ENCODE measurements around the gene DIRAS3.

DIRAS3 gene

GRCh38 chr1:68057050-68057449 is 6.6 kb upstream of the DIRAS3 start:
- H3K4me1 ChIP-seq (ENCODE audit: control insufficient read depth, insufficient read depth, low read length), result peaks cover 5% of the 10 kb centered on the region; the same call in 1 of the 2 replicates
- no peaks in the 10 kb centered on the region for H3K36me3 ChIP-seq (ENCODE audit: control insufficient read depth, insufficient read depth, low read length)
- no peaks in the 10 kb centered on the region for H3K27me3 ChIP-seq (ENCODE audit: control insufficient read depth, insufficient read depth, low read length)
- no peak overlapping the region for H3K27ac ChIP-seq (ENCODE audit: low read depth, low read length)
- no peak overlapping the region for H3K4me3 ChIP-seq (ENCODE audit: low read depth, low read length)
- no peak overlapping the region for H3K9ac ChIP-seq (ENCODE audit: low read length)
- 0 out of 2 replicates have a peak, but pooled peaks cover 5% of the 10 kb centered on the region for H3K9me3 ChIP-seq (ENCODE audit: control insufficient read depth, insufficient read depth, low read depth, low read length)

- Histone ChIP-seq H3K9ac (ENCODE audit: low read length) (no peak overlapping the region), H3K9me3 (ENCODE audit: control insufficient read depth, insufficient read depth, low read depth, low read length) (no peaks in the 10 kb centered on the region), H3K27ac (ENCODE audit: low read depth, low read length) (no peak overlapping the region), H3K27me3 (ENCODE audit: control insufficient read depth, insufficient read depth, low read length) (peaks cover 38% of the 10 kb centered on the region), H3K4me1 (ENCODE audit: control insufficient read depth, insufficient read depth, low read length) (peaks cover 5% of the 10 kb centered on the region; the same call in 1 of the 2 replicates), H3K36me3 (ENCODE audit: control insufficient read depth, insufficient read depth, low read length) (no peaks in the 10 kb centered on the region), H3K4me3 (ENCODE audit: low read depth, low read length) (peak overlapping the region; percentile 53)
Measured at GRCh38 chr1:68051475-68051874, 1.0 kb upstream of the DIRAS3 start.

DNA sequence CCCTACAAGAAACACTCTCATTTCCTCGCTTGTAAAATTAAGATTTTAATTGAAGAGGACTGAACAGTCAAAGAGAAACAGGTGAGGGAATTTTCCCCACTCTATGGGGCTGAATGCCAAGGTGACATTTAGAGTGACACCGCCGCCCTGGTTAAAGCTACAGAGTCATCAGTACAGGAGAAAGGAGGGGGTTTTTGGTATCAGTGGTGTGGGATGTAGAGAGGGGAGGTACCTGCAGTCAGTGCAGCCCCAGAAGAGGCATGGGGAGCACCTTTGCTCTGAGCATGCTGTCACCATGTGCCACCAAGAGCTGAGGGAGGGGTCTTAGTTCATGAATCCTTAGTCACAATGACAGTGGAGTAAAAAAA is 2.8 kb downstream of the DIRAS3 start:
- no peak overlapping the region for H3K27ac ChIP-seq (ENCODE audit: low read depth, low read length)
- no peak overlapping the region for H3K9ac ChIP-seq (ENCODE audit: low read length)
- peaks cover 38% of the 10 kb centered on the region for H3K27me3 ChIP-seq (ENCODE audit: control insufficient read depth, insufficient read depth, low read length)
- no peaks in the 10 kb centered on the region for H3K36me3 ChIP-seq (ENCODE audit: control insufficient read depth, insufficient read depth, low read length)
- H3K9me3 ChIP-seq (ENCODE audit: control insufficient read depth, insufficient read depth, low read depth, low read length), result no peaks in the 10 kb centered on the region
- H3K4me3 ChIP-seq (ENCODE audit: low read depth, low read length), result no peak overlapping the region
- no peaks in the 10 kb centered on the region for H3K4me1 ChIP-seq (ENCODE audit: control insufficient read depth, insufficient read depth, low read length)

DNA sequence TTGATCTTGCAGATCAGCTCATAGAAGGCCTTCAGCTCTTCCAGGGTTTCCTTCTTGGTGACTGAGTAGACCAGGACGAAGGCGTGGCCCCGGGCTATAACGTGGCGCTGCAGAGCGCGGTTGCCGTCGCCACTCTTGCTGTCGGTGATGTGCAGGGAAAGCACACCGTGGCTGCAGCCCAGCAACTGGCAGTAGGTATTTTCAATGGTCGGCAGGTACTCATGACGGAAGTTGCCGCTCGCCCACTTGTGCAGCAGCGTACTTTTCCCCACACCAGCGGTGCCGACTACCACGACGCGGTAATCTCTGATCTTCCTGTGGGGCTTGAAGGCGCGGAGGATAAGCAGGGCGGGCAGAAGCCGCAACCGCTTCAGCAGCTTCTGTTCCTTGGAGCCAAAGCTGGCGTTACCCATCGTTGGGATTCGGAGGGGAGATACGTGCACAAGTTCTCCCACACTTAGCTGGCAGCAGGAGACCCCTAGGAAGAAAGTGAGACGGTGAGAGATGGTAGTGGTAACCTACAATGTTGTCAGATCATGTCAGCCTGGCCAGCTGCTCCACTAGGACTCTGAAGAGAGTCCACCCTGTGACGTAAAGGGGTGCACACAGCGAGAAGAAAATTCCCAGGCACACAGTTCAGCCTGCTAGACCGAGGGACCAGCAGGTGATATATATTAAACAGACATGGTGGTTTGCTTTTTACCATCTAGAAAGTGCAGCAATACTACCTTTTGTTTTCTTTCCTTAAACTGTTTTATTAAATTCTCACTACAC is 3.4 kb downstream of the DIRAS3 start:
- Histone ChIP-seq H3K4me3 (ENCODE audit: low read depth, low read length) (no peak overlapping the region; the same call in 1 of the 2 replicates), H3K36me3 (ENCODE audit: control insufficient read depth, insufficient read depth, low read length) (no peaks in the 10 kb centered on the region), H3K9ac (ENCODE audit: low read length) (no peak overlapping the region), H3K27ac (ENCODE audit: low read depth, low read length) (no peak overlapping the region), H3K4me1 (ENCODE audit: control insufficient read depth, insufficient read depth, low read length) (no peaks in the 10 kb centered on the region), H3K9me3 (ENCODE audit: control insufficient read depth, insufficient read depth, low read depth, low read length) (no peaks in the 10 kb centered on the region), H3K27me3 (ENCODE audit: control insufficient read depth, insufficient read depth, low read length) (peaks cover 38% of the 10 kb centered on the region)

DNA sequence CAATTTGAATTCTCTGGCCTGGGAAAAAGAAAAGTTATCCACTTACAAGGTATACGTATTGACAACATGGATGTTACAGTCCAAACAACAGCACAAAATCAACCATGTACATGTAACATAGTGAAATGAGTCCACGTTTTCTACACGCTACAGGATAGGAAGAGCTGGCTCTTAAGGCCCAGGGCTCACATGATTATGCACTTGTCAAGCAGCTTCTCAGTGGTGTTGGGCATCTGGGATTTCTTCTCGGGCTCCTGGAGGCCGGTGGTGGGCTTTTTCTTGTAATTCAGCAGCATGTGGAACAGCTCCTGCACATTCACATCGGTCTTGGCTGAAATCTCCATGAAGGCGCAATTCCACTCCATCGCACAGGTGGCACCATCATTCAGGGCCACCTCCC is 4.0 kb downstream of the DIRAS3 start:
- Histone ChIP-seq H3K27ac (ENCODE audit: low read depth, low read length) (no peak overlapping the region), H3K9ac (ENCODE audit: low read length) (no peak overlapping the region), H3K4me3 (ENCODE audit: low read depth, low read length) (no peak overlapping the region), H3K36me3 (ENCODE audit: control insufficient read depth, insufficient read depth, low read length) (no peaks in the 10 kb centered on the region), H3K27me3 (ENCODE audit: control insufficient read depth, insufficient read depth, low read length) (peaks cover 35% of the 10 kb centered on the region), H3K9me3 (ENCODE audit: control insufficient read depth, insufficient read depth, low read depth, low read length) (no peaks in the 10 kb centered on the region), H3K4me1 (ENCODE audit: control insufficient read depth, insufficient read depth, low read length) (no peaks in the 10 kb centered on the region)

- Histone ChIP-seq H3K9ac (ENCODE audit: low read length) (no peak overlapping the region), H3K27me3 (ENCODE audit: control insufficient read depth, insufficient read depth, low read length) (peaks cover 27% of the 10 kb centered on the region), H3K4me3 (ENCODE audit: low read depth, low read length) (no peak overlapping the region), H3K4me1 (ENCODE audit: control insufficient read depth, insufficient read depth, low read length) (no peaks in the 10 kb centered on the region), H3K27ac (ENCODE audit: low read depth, low read length) (no peak overlapping the region), H3K36me3 (ENCODE audit: control insufficient read depth, insufficient read depth, low read length) (no peaks in the 10 kb centered on the region), H3K9me3 (ENCODE audit: control insufficient read depth, insufficient read depth, low read depth, low read length) (no peaks in the 10 kb centered on the region)
Measured at GRCh38 chr1:68045511-68046180, 4.8 kb downstream of the DIRAS3 start.

DNA sequence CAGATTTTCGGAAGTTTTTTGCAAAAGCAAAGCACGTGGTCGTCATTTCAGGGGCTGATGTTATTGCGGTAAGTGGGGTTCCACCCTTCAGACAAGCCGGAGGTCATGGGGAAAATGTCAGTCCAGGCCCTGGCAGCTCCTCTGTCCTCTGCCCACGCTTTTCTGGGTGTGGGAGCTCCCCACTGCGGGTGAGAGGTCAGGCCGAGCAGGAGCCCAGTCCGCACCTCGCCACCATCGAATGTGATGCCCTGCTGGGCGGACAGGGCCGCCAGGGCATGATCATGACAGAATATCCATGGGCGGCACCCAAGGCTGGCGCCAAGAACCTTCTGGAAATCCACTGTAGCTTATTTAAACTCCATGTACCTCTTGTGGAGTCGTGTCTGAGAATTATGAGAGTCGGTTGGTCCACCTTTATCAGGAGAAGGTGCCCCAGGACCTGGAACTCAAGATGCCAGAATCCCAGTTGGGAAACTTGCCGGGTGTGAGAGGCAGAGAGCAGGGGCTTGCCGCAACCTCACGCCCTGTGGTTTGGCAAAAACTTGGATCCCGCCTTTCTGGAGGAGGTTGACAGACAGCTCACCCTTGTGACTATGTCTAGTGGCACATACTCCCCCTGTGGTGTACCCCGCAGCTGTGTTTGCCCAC is 6.9 kb downstream of the DIRAS3 start:
- Histone ChIP-seq H3K9me3 (ENCODE audit: control insufficient read depth, insufficient read depth, low read depth, low read length) (0 out of 2 replicates have a peak, but pooled peaks cover 2% of the 10 kb centered on the region), H3K27me3 (ENCODE audit: control insufficient read depth, insufficient read depth, low read length) (peaks cover 6% of the 10 kb centered on the region), H3K9ac (ENCODE audit: low read length) (no peak overlapping the region), H3K4me3 (ENCODE audit: low read depth, low read length) (no peak overlapping the region), H3K4me1 (ENCODE audit: control insufficient read depth, insufficient read depth, low read length) (no peaks in the 10 kb centered on the region), H3K36me3 (ENCODE audit: control insufficient read depth, insufficient read depth, low read length) (no peaks in the 10 kb centered on the region), H3K27ac (ENCODE audit: low read depth, low read length) (no peak overlapping the region)

GRCh38 chr1:68036946-68037345 is 13.5 kb downstream of the DIRAS3 start:
- Histone ChIP-seq H3K4me3 (ENCODE audit: low read depth, low read length) (no peak overlapping the region), H3K9me3 (ENCODE audit: control insufficient read depth, insufficient read depth, low read depth, low read length) (0 out of 2 replicates have a peak, but pooled peaks cover 5% of the 10 kb centered on the region)

GRCh38 chr1:68029444-68029843 is 21.0 kb downstream of the DIRAS3 start:
- Histone ChIP-seq H3K9me3 (ENCODE audit: control insufficient read depth, insufficient read depth, low read depth, low read length) (0 out of 2 replicates have a peak, but pooled peaks cover 2% of the 10 kb centered on the region), H3K4me1 (ENCODE audit: control insufficient read depth, insufficient read depth, low read length) (no peaks in the 10 kb centered on the region), H3K36me3 (ENCODE audit: control insufficient read depth, insufficient read depth, low read length) (no peaks in the 10 kb centered on the region), H3K9ac (ENCODE audit: low read length) (no peak overlapping the region), H3K4me3 (ENCODE audit: low read depth, low read length) (no peak overlapping the region), H3K27ac (ENCODE audit: low read depth, low read length) (no peak overlapping the region), H3K27me3 (ENCODE audit: control insufficient read depth, insufficient read depth, low read length) (no peaks in the 10 kb centered on the region)

More at GRCh38 chr1:68036946-68037345, 13.5 kb downstream of the DIRAS3 start:
- Histone ChIP-seq H3K9ac (ENCODE audit: low read length) (no peak overlapping the region), H3K4me1 (ENCODE audit: control insufficient read depth, insufficient read depth, low read length) (no peaks in the 10 kb centered on the region), H3K27ac (ENCODE audit: low read depth, low read length) (no peak overlapping the region), H3K27me3 (ENCODE audit: control insufficient read depth, insufficient read depth, low read length) (no peaks in the 10 kb centered on the region), H3K36me3 (ENCODE audit: control insufficient read depth, insufficient read depth, low read length) (no peaks in the 10 kb centered on the region)

DNA sequence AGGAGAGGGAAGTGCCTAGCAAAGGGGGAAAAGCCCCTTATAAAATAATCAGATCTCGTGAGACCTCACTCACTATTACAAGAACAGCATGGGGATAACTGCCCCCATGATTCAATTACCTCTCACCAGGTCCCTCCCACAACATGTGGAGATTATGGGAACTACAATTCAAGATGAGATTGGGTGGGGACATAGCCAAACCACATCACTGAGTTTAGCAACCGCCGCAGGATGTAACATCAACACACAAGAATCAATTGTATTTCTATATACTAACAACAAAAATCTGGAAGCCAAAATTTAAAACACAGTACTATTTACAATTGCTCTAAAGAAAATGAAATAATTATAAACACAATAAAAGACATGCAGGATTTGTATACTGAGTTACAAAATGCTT is 21.9 kb downstream of the DIRAS3 start:
- Histone ChIP-seq H3K4me1 (ENCODE audit: control insufficient read depth, insufficient read depth, low read length) (peaks cover 7% of the 10 kb centered on the region; the same call in 1 of the 2 replicates), H3K4me3 (ENCODE audit: low read depth, low read length) (no peak overlapping the region), H3K36me3 (ENCODE audit: control insufficient read depth, insufficient read depth, low read length) (no peaks in the 10 kb centered on the region), H3K27ac (ENCODE audit: low read depth, low read length) (no peak overlapping the region), H3K9me3 (ENCODE audit: control insufficient read depth, insufficient read depth, low read depth, low read length) (no peaks in the 10 kb centered on the region), H3K27me3 (ENCODE audit: control insufficient read depth, insufficient read depth, low read length) (no peaks in the 10 kb centered on the region), H3K9ac (ENCODE audit: low read length) (no peak overlapping the region)

Data from HUES6 (cell line).